Panc1 (cell line): ENCODE measurements around the gene BMPR2.
"Not testable (repeated sequence)": the region's sequence is repeated elsewhere in the genome, so short reads cannot be mapped to it uniquely, and the experiment has no call there.

ENCODE experiments used
- CTCF ChIP-seq: fragments of 450-650 bp; IDR thresholded peaks from 2 replicates; pipeline ENCODE4 v1.5.1; 2017; ENCODE audit warnings: mild to moderate bottlenecking
- POLR2AphosphoS5 ChIP-seq: IDR thresholded peaks from 2 replicates; pipeline ENCODE4 v1.6.1; 2012; ENCODE audit warnings: mild to moderate bottlenecking, low read depth, low read length, moderate library complexity
- REST ChIP-seq, 2 experiments: IDR thresholded peaks; 2 replicates each; pipeline ENCODE4 v1.6.1; 2011 to 2012; ENCODE audit warnings: low read depth in 2 of 2, control low read depth in 1 of 2, low read length in 1 of 2, mild to moderate bottlenecking in 1 of 2, moderate library complexity in 1 of 2; ENCODE audit not compliant: insufficient read depth in 1 of 2
- SIN3A ChIP-seq: IDR thresholded peaks from 2 replicates; pipeline ENCODE4 v1.6.1; 2012; ENCODE audit warnings: low read depth, mild to moderate bottlenecking, low read length, moderate library complexity, borderline replicate concordance; ENCODE audit not compliant: insufficient read depth

- not testable (repeated sequence) for TF ChIP-seq CTCF; POLR2AphosphoS5; SIN3A; REST (IDR thresholded peaks at IDR 0.05; ENCODE audit: insufficient read depth in 1 of 2, low read depth in 2 of 2, low read length in 1 of 2)
These were observed 121.3 kb downstream of the BMPR2 start for GRCh38 chr2:202497473-202497866.
